Keratinocyte (primary cell): ENCODE results near the gene MOSMO. TPM values are rescaled to one million over a fixed set of nuclear protein-coding genes. Genes with fewer than 3 reads are reported as not detected.

Source experiments
- DNase-seq: peaks from one replicate; pipeline ENCODE4 v3.0.0-alpha.2; 2011; ENCODE audit warnings: low read depth, missing footprints, low spot score
- FAIRE-seq: peaks from 2 replicates; lab custom pipeline; 2011; peaks lifted over from hg19 to GRCh38; lab: Jason Lieb, UNC
- H2AFZ ChIP-seq: 2 replicates; pipeline ENCODE4 v1.6.0; 2012; ENCODE audit warnings: low read length, control low read depth, inconsistent platforms; ENCODE audit not compliant: control insufficient read depth
- H3K27ac ChIP-seq: 2 replicates; pipeline ENCODE4 v1.5.1; 2011; ENCODE audit warnings: low read length; ENCODE audit not compliant: control insufficient read depth, insufficient read depth
- H3K27me3 ChIP-seq: 3 replicates; pipeline ENCODE4 v1.6.0; 2011; ENCODE audit warnings: low read length; ENCODE audit not compliant: control insufficient read depth, insufficient read depth; ENCODE audit errors: extremely low read depth
- H3K36me3 ChIP-seq, 2 experiments: 2 replicates in 1 of 2; 3 replicates in 1 of 2; pipeline ENCODE4 v1.5.1; 2011; ENCODE audit warnings: low read length in 2 of 2, mild to moderate bottlenecking in 1 of 2; ENCODE audit not compliant: control insufficient read depth in 2 of 2, insufficient read depth in 2 of 2; ENCODE audit errors: extremely low read depth in 1 of 2
- H3K4me1 ChIP-seq: 3 replicates; pipeline ENCODE4 v1.5.1; 2011; ENCODE audit warnings: low read length; ENCODE audit not compliant: control insufficient read depth, insufficient read depth; ENCODE audit errors: extremely low read depth
- H3K4me2 ChIP-seq: 3 replicates; pipeline ENCODE4 v1.6.0; 2011; ENCODE audit warnings: low read depth, low read length; ENCODE audit not compliant: control insufficient read depth, insufficient read depth; ENCODE audit errors: extremely low read depth
- H3K4me3 ChIP-seq, 3 experiments: fragments of 200-600 bp in 1 of 3; sonication (generic) in 1 of 3; 2 replicates in 2 of 3; 3 replicates in 1 of 3; pipeline ENCODE4 v1.5.1; 2011 to 2016; ENCODE audit warnings: low read length in 3 of 3, mild to moderate bottlenecking in 3 of 3, control low read depth in 2 of 3, inconsistent platforms in 1 of 3, low read depth in 1 of 3, mixed read lengths in 1 of 3, mixed run types in 1 of 3, moderate library complexity in 1 of 3; ENCODE audit not compliant: control insufficient read depth in 2 of 3, insufficient read depth in 2 of 3; ENCODE audit errors: extremely low read depth in 1 of 3
- H3K79me2 ChIP-seq: 2 replicates; pipeline ENCODE4 v1.6.0; 2012; ENCODE audit warnings: low read length; ENCODE audit not compliant: control insufficient read depth, insufficient read depth
- H3K9ac ChIP-seq: 3 replicates; pipeline ENCODE4 v1.6.0; 2011; ENCODE audit warnings: low read length; ENCODE audit not compliant: control insufficient read depth, insufficient read depth; ENCODE audit errors: extremely low read depth
- H3K9me1 ChIP-seq: 3 replicates; pipeline ENCODE4 v1.6.0; 2011; ENCODE audit warnings: low read length; ENCODE audit not compliant: control insufficient read depth, insufficient read depth; ENCODE audit errors: extremely low read depth
- H3K9me3 ChIP-seq: 2 replicates; pipeline ENCODE4 v1.5.1; 2012; ENCODE audit warnings: low read depth, low read length; ENCODE audit not compliant: control insufficient read depth
- H4K20me1 ChIP-seq: 3 replicates; pipeline ENCODE4 v1.6.0; 2011; ENCODE audit warnings: low read length; ENCODE audit not compliant: control insufficient read depth, insufficient read depth; ENCODE audit errors: extremely low read depth
- CTCF ChIP-seq, 3 experiments: IDR thresholded peaks in 1 of 3; conservative IDR thresholded peaks in 1 of 3; optimal IDR thresholded peaks in 1 of 3; 2 replicates in 2 of 3; 3 replicates in 1 of 3; pipeline versions ENCODE3 to v1.5.1; 2011; ENCODE audit warnings: low read length in 3 of 3, mild to moderate bottlenecking in 3 of 3, moderate library complexity in 2 of 3, control low read depth in 1 of 3, inconsistent platforms in 1 of 3; ENCODE audit not compliant: insufficient read depth in 2 of 3; ENCODE audit errors: extremely low read depth in 1 of 3
- EZH2 ChIP-seq: IDR thresholded peaks from one replicate; pipeline ENCODE4 v1.6.1; 2012; ENCODE audit warnings: inconsistent platforms, mild to moderate bottlenecking, low read length, moderate library complexity
- dilution Hi-C: fragments of 300-500 bp; cut with MboI; formaldehyde crosslinking; loops from one replicate; pipeline ENCODE4 v1.7.0; 2020; ENCODE audit warnings: low sequenced_read_pairs; ENCODE audit not compliant: extremely low pct_ligation_motif_present
- polyA plus RNA-seq, 5 experiments: library from polyadenylated mRNA; depleted of rRNA in 3 of 5; stranded (reverse) in 3 of 5; stranded (forward) in 1 of 5; unstranded in 1 of 5; fragments of >200 nt; gene quantifications; 1 replicate in 1 of 5; 2 replicates in 3 of 5; 3 replicates in 1 of 5; pipeline versions ENCODE4 v1.2.1 to v1.2.3, GENCODE V29; 2011 to 2012; ENCODE audit warnings: missing spikeins in 2 of 5, low read depth in 1 of 5, low replicate concordance in 1 of 5

Gene MOSMO
- polyA plus RNA-seq, 1 donor (not counting 4 experiments of a cell fraction or from before 2014, with no cell fraction given) = 26.2 TPM

GRCh38 chr16:22030087-22030812 is 22.3 kb downstream of the MOSMO start:
- Histone ChIP-seq H3K27ac (no peak overlapping the region), H2AFZ (no peak overlapping the region), H4K20me1 (no peaks in the 10 kb centered on the region), H3K79me2 (peaks cover 80% of the 10 kb centered on the region), H3K36me3 (peaks cover 1 to 25% of the 10 kb centered on the region in 2 experiments), H3K9me1 (no peaks in the 10 kb centered on the region), H3K27me3 (no peaks in the 10 kb centered on the region), H3K4me1 (peaks cover 34% of the 10 kb centered on the region), H3K4me3 (no peak overlapping the region), H3K9ac (no peak overlapping the region), H3K4me2 (no peak overlapping the region), H3K9me3 (no peaks in the 10 kb centered on the region)
- dilution Hi-C loops = no loop called here
- FAIRE-seq (no peak), DNase-seq (no peak)
- no peak for TF ChIP-seq CTCF (optimal IDR thresholded peaks at IDR 0.05 in 1 of 3, IDR thresholded peaks at IDR 0.05 in 1 of 3, conservative IDR thresholded peaks at IDR 0.05 in 1 of 3; ENCODE audit: extremely low read depth in 1 of 3, insufficient read depth in 2 of 3, low read length in 3 of 3)
- TF ChIP-seq EZH2 = no peak

- Histone ChIP-seq H3K4me1 (peaks cover 26% of the 10 kb centered on the region), H3K4me3 (no peak overlapping the region), H3K9me3 (no peaks in the 10 kb centered on the region), H3K27me3 (no peaks in the 10 kb centered on the region), H3K79me2 (peaks cover 91% of the 10 kb centered on the region), H2AFZ (no peak overlapping the region), H3K36me3 (peaks cover 5 to 26% of the 10 kb centered on the region in 2 experiments), H3K9me1 (no peaks in the 10 kb centered on the region), H3K27ac (no peak overlapping the region), H3K4me2 (no peak overlapping the region), H3K9ac (no peak overlapping the region), H4K20me1 (no peaks in the 10 kb centered on the region)
- dilution Hi-C loops = no loop called here
- no peak for TF ChIP-seq CTCF (optimal IDR thresholded peaks at IDR 0.05 in 1 of 3, IDR thresholded peaks at IDR 0.05 in 1 of 3, conservative IDR thresholded peaks at IDR 0.05 in 1 of 3; ENCODE audit: extremely low read depth in 1 of 3, insufficient read depth in 2 of 3, low read length in 3 of 3)
- no peak for TF ChIP-seq EZH2
- no peak for FAIRE-seq
- DNase-seq = no peak
These were observed 23.7 kb downstream of the MOSMO start for GRCh38 chr16:22031483-22032083.
